DND-41 (cell line): Measurements from ENCODE around the gene HOXB7.

Source experiments
- EZH2 ChIP-seq: IDR thresholded peaks from 3 replicates; pipeline ENCODE4 v1.6.1; 2012; ENCODE audit warnings: borderline replicate concordance, low read depth, mild to moderate bottlenecking, moderate library complexity, low read length, inconsistent platforms; ENCODE audit not compliant: severe bottlenecking
- TF ChIP-seq, protein P1 (sequence below): IDR thresholded peaks from 2 replicates; pipeline ENCODE4 v1.5.1; 2012; ENCODE audit warnings: borderline replicate concordance, low read length, moderate library complexity, mild to moderate bottlenecking; ENCODE audit not compliant: poor library complexity, severe bottlenecking; ENCODE audit errors: extremely low read depth

DNA sequence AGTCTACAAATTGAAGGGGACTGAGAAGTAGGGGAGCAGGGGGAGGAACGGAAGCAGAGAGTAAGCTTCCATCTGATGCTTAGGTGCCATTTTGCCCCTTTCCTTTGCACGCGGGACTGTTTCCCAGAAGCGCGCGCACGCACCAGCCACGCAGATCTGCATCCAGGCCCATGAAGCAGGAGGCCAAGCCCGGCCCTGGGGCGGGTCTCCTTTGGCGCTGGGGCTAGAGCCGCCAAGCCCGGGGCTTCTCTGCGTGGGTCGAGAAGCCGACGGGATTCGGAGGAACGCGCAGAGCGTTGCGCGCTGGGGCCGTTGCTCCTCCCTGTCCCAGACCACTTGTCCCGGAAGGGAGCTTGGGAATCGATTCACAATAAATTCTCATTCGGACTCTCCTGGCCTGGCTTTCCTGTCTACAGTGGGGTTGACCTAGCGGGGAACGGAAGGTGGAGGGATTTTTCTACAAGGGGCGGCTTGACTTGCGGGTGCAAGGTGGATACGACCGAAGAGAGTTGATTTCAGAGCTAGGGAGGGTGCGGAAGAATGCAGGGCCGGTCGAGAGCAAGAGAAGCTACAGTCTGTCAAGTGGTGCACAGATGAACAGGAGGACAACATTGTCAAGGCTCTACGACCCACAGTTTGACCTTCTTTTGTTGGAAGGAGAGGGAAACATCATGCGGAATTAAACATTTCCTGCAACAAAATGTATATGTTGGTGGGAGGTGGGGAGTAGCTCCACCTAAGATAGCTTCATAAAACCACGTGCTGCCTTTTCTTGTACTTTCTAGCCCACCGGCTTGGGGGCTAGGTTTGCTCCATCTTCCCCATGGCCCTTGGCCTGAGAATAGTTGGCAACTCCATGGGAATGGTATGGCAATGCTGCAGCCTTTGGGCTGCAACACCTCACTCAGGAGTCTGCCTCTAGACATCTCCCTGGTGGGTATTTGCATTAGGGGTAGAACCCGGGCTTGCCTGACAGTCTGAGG lies 10.9 kb upstream of the HOXB7 start:
- TF ChIP-seq, protein P1, sequence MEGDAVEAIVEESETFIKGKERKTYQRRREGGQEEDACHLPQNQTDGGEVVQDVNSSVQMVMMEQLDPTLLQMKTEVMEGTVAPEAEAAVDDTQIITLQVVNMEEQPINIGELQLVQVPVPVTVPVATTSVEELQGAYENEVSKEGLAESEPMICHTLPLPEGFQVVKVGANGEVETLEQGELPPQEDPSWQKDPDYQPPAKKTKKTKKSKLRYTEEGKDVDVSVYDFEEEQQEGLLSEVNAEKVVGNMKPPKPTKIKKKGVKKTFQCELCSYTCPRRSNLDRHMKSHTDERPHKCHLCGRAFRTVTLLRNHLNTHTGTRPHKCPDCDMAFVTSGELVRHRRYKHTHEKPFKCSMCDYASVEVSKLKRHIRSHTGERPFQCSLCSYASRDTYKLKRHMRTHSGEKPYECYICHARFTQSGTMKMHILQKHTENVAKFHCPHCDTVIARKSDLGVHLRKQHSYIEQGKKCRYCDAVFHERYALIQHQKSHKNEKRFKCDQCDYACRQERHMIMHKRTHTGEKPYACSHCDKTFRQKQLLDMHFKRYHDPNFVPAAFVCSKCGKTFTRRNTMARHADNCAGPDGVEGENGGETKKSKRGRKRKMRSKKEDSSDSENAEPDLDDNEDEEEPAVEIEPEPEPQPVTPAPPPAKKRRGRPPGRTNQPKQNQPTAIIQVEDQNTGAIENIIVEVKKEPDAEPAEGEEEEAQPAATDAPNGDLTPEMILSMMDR: no peak
- TF ChIP-seq EZH2: no peak
